HG03108 (cell line): ENCODE data around the gene PRLR.

Experiments
- ATAC-seq: cut with Tn5 transposase; IDR thresholded peaks from one replicate; pipeline ENCODE4 v1.9.1; 2021; ENCODE audit warnings: moderate library complexity; ENCODE audit not compliant: unreplicated experiment

PRLR gene

DNA sequence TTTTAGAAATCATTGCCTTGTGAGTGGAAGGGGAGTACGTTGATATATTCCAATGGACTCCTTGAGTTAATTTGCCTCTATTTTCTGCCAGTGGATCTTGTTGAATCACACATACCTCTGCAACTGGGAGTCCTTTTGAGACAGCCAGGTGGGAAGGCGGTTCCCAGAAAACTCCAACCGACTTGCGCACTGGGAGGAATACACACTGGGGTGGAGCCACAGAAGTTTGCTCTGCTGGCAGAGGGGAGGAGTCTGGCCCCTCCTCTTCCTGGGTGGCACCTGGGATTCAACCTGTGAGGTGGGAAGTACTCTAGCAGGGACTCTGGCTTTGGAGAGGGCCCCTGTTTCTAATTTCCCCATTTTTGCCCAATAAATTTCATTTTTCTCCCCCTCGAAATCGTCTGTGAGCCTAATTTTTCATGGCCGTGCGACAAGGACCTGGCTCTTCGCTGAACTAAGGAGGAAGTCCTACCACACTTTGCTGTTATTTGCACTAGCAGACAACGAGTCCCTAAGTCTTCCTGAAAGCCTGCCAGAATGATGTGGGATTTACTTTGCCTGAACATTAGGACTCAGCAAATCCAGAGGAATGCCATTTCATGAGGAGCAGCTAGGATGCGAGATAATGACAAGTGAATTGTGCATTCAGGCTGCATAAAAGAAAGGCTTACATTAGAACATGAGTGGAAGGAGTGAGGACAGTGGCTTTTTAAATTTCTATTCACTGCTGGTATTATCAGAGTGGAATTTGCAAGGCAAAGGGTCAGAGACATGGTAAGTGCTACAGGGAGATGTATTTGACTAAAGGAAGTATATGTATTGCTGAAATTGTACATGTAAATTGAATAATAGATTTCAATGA, 67.2 kb downstream of the PRLR start:
- ATAC-seq: no peak

DNA sequence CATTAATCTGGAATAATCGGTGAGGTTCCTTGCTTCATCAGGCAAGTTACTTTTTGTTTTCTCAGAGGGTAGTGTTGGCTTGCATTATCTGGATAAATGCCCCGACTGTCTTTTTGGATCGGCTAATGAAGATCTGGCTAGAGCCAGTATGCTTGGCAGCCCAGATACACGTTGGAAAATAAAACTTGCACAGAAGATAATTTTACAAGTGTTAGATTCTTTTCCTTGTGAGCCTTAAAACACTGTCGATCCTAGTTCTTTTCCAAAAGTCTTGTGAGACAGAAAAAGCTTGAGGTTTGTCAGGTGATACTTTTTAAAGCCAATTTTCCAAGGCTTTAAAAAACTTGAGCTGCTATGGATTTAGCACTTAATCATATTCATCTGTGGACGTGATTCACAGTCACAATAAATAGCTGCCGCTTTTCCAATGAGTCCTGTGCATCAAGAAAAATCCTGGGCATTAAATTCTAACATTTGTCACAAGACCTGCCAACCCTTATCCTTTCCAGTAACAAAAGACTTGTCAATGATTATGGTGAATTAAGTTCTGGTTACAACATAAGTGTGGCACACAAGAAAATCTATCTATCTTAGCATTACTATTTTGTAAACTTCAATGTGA, 68.5 kb downstream of the PRLR start:
- ATAC-seq: no peak

DNA sequence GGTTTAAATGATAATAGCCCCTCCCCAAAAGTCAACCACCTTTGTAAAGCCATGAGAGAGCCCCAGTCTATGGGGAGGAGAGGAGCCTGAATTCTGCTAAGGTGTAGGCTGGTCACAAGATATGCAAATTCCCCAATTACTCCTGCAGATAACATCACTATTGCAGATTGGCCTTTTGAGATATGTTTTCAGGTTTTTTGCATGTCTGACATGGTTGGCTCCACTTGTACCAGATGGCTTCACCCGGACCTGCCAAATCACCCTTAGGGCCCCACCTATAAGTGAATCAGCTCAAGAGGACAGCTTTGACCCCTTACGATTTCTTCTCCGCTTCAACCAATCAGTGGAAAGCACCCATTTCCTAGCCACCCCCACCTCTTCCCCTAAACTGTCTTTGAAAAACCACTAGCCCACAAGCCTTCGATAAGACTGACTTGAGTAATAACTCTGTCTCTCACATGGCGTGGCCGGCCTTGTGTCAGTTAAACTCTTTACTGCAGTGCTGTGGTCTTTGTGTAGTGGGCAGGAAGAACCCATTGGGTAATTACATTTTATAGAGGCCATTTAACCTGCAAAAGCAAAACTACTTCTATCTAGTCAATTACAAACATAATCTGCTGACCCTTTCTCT, 69.7 kb downstream of the PRLR start:
- ATAC-seq: no peak

DNA sequence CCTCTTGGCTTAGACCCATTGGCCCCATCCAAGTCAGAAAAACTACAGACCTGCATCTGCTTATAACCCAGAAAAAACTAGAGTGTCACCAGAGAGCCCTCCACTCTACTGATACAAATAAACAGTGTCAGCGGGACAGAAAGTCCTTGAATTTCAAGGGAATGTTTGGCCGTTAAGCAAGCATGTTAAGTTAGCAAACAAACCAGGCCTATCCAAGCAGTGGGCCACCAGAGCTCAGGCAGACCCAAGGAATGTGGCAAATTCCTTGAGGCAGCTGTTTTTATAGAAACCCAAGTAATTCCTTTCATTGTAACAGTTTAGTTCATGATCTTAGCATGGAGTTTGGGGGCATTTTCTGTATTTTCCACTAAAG, 70.9 kb downstream of the PRLR start:
- ATAC-seq: no peak

DNA sequence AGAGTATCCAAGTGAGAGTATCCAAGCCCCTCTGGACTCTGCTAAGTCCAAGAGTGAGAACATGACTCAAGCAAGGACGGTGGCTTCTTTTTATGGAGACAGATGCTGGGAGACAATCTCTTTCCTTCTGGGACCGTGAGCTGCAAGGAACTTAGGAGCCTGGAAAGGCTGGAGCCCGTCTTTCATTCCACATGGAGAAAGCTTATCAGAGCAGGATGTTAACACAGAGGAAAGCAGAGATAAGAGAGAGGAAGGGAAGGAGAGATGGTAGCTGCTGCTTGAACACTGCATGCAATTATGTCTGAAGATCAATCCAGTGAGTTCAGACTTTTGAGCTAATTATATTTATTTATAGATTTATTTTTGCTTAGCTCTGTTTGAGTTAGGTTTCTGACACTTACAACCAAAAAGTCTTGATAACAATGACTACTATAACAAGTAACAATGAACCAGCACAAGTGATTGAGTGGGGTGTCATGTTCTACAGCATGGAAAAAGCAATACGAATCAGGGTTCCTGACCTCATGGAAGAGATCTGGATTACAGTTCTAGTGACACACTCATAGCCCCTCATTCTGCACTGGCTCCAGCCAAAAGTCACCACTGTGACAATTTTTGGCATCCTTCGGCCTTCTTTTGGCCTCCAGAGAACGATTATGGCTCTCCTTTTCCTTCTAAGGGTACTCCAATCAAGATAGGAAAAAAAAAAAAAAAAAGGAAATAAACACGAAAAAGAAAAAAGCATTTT, 71.5 kb downstream of the PRLR start:
- ATAC-seq: no peak

DNA sequence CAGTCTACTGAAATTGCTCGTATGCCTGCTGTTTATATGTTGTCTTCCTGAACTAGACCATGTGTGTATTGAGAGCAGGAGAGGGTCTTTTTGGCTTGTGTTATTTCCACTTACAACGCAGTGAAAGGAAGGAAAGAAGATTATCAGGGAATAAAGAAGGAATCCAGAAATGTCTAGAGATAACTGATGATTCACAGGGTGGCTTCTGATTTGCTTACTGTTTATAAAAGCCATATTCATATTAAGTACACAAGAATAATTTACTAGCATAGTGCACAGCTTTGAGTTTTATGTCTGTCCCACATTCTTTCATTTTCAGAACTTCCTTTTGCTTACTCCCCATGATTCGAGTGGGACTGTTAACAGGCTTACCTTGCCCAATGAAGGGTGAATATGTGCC, 72.1 kb downstream of the PRLR start:
- ATAC-seq: no peak

DNA sequence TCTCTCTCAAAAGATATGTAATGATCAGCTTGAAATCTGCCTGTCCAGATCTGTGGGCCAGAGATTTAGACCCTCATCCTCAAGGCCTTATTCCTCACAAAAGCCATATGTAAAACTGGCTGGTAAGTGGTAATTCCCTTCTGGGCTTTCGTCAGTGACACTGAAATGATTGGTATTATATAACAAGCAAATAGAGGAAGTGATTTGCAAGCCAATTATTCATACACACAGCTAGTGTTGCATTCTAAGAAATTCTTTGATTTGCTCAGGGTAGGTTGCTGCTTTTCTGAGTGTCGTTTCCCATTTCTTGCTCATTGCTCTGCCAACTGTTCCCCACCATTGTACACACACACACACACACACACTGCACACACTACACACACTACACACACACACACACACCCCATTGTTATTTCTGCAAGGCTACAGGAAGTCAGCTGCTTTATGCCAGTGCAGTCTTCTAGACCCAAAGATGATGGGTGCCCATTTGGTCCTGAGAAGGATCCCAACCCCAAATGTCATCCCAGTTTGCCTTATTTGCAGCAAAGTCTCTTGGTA, 76.8 kb downstream of the PRLR start:
- no peak for ATAC-seq

DNA sequence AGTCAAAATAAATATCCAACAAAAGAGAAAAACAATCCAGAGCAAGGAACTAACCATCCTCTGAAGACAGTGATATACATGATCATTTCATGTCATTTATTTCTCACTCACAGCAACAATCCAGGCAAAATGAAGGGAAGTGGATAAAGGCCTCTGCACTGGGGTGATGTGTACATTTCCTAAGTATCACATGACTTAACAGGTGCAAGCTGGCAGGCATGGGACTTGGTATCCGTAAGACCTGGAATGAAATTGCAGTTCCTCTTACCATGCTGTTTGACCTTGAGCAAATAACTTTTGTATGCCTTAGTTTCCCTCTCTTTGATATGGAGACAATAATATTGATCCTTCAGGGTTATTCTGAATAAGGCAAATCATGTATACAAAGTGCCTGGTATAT, 77.6 kb downstream of the PRLR start:
- no peak for ATAC-seq

DNA sequence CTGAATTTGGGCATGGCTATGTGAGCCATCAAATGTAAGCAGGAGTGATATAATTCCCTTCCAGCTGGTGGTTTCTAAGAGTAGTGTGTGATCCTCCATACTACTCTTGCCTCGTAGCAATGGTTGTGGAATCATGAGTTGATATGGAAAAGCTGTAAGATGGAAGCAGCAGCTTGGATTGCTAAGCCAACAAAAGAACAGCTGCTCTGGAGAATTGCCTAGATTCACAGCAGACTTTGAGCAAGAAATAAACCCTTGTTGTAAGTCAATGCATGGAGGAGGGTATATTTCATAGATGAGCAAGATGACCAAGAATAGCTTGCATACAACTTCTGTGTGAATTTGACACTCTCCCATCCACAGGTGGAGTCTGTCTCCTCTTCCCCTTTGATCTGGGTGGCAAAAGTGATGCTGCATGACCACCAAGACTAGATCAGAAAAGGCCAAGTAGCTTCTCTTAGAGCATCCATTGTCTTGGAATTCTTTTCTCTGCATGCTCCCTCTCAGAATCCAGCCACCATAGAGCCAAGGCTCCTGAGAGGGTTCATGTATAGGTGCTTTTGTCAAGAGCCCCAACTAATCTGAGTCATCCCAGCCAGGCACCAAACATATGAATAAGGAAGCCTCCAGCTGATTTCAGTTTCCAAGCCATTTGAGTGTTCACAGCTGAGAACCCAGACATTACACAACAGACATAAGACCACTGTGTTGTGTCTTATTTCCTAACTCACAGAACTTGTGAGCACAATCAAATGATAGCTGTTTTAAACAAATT, 79.0 kb downstream of the PRLR start:
- no peak for ATAC-seq

DNA sequence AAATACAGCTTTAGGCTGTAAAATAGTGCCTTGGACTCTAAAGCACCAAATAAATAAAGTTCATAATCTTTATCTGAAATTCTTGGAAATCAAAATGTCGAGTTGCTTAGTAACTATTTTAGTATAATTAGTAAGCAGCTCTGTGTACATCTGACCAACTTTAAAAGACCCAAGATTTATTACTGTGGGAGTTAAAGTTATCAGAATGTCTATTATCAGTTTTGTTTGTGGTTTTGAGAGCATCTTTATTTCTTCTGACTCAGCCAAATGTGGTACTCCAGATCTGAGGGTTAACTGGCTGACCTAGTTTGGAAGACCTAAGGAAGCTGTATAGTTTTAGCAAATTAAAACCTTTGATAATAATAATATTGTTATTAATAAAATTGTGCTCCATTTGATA, 81.2 kb downstream of the PRLR start:
- ATAC-seq: no peak

DNA sequence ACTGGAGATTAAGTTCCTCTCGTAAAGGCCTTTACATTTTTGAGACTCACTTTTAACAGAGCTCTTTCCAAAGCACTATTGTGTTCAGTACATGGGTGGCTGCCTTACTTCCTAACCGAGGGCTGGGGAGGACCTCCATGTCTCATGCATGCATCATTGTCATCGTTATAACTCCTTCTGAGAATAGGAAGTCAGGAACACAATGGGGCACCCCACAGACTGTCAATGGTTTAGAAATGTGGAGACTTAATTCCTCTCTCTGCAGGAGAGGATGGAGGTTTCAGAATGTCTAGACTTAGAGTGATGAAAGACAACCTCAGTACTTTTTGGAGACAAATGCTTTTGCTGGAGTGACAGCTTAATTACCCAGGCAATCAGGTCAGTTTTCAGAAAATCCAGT, 83.9 kb downstream of the PRLR start:
- ATAC-seq: no peak

DNA sequence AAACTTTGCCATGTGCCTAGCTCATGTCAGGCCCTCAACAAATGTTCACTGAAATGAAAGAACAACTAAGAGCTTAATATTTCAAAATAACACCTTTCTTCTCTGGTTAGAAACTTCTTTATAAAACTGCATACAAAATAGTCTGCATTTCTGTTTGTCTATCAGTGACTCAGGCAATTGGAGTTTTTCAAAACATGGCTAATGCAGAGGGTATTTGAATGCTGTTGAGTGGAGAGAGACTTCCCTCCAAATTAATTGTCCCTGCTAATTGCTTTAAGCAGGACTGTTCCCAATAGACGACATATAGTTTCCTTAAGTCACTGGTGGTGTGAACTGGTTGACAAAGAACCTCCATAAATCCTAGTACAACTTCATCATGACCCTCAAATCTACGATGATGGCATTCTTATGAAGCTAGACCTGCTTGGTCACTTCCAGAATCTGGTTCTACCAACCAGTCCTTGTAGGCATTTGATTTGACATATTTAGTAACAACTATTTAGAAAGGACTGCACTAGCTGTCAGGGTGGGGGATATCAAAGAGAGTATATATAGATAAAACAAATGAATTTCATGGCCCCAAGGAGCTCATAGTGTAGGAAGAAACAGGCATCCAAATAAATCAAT, 84.5 kb downstream of the PRLR start:
- no peak for ATAC-seq

DNA sequence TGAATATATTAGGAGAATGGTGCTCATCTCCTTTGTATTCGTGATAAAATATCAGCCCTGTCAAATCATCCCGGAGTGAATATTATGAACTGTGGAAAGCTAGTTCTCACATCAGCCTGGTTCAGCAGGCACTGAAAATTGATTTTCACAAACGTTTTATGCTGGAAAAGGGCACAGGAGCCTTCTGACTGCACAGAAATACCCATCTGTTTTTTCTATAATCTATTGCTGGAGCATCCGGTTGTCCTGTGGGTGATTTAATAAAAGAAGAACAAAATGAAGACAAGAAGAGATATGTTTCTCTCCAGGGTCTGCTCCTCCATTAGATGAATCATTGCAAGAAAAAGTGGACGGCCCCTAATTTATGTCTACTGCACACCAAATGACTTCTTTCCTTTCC, 85.3 kb downstream of the PRLR start:
- no peak for ATAC-seq

DNA sequence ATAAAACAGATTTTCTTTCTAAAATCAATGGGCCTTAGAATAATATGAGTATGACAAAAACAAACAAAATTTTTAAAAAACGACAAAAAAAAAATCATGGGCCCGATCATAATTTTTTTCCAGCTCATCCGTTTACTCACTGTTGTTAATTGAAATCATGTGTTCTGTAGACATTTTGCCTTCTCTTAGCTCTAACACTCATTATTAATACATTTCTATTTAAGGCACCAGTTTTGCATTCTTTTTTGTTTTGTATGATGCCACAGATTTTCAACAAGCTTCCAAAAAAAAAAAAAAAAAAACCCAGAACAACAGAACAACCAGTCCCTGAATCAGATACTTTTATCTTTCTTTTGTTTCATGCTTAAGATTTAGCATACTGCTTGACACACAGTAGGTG, 86.4 kb downstream of the PRLR start:
- ATAC-seq: no peak

DNA sequence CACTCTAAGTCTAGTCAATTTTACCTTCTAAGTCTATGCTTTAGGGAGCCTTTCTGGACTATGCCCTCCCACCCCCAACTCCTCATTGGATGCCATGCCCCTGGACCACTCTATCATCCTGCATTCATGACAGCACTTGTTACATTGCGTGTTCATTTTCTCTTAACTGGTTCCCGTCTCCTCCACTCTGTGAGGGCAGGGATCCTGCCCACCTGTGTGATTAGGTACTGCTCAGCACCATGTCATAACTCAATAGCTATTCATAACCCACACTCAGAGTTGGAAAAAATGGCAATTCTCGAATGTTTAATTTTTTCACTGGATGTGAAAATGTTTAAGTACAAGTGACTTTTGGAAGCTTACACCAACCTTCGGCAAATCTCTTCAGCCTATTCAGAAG, 88.5 kb downstream of the PRLR start:
- no peak for ATAC-seq

DNA sequence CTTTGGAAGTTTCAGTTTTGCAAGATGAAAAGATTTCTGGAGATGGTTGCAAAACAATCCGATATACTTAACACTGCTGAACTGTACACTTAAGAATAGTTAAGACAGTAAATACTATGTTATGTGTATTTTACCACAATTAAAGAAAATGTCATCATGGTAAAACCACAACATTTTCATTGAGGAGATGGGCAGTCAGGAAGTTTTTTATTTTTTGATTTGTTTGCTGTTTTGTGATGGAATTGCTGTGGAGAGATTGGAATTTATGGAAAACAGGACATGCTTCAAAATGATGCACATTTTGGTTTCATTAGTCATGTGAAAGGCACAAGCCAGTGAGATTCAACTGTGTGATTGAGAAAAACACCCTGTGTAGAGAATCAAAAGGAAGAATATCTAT, 92.1 kb downstream of the PRLR start:
- ATAC-seq: no peak

DNA sequence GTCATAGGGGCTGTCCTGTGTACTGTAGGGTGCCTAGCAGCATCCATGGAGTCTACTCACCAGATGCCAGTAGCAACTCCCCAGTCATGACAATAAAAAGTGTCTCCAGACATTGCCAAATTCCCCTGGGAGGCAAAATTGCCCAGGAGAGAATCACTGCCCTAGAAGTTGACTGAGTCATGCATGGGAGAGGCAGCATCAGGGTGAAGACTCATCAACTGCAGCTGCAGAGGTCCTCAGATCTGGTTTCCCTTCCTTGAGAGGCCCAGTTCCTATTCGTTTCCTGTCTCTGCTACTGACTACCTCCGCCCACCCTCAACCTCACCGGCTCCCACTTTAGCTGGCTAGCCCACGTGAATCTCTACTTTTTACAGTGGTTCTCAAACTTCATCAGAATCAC, 93.9 kb downstream of the PRLR start:
- ATAC-seq: no peak

DNA sequence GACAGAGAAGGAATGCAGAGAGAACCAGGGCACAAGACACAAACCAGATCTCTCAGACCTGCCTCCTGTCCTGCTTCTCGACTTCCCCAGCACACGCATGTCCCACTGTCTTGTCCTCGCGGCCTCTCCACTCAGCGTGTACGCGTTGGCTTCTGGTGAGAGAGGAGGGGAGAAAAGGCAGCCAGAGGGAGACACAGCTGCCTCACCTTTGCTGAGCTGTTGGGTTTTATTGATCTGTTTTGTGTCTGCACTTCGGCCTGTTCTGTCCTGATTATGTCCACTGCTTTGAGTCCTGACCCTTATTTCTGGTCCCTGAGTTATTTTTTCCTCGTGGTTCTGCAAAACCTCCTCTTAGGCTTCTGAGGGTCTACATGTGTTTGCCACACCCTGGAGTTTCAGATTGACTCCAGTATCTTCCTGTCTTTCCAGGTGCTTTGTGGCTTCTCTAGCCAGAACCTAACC, 95.0 kb downstream of the PRLR start:
- ATAC-seq: no peak

DNA sequence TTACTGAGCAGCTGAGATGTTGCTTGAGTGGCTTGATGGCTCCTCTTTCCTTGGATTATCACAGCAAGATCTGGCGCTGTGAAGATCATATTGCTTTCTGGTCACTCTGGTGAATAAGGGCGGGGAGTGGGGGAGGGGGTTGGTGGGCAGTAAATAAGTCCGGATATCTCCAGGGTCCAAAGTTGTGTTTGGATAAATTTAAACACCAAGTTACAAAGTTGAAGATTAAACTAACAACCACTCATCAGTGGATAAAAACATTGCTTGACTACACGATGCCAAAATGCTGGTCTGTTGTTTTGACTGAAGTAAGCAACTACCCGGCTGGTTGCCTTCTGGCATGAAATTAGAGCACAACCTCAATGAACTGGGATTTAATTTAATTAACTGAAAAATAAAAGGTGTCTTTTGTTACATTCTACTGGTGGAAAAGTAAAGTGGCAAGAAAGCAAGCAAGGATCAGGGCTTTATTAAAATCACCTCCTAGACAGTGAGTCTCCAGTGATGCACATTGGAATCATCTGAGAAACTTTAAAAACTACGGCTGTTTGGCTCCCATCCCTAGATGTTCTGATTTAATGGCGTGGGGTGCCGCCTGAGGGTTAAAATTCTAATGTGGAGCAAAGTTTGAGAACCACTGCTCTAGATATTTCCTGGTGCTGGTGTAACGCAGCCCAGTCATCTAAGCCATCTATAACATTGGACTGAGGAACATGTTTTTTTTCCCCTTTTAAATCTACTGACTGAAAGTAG, 95.8 kb downstream of the PRLR start:
- ATAC-seq: no peak
